MM.1S (cell line): ENCODE results near the gene BPHL.

ENCODE experiments used
- DNase-seq: peaks from one replicate; pipeline ENCODE4 v3.0.0-alpha.2; 2015
- H2AFZ ChIP-seq: fragments of 300-600 bp; sonication (generic); 2 replicates; pipeline ENCODE4 v1.6.0; 2016; ENCODE audit warnings: antibody characterized with exemption, low read length
- H3F3A ChIP-seq: fragments of 300-600 bp; sonication (generic); 2 replicates; pipeline ENCODE4 v1.6.1; 2016; ENCODE audit warnings: mild to moderate bottlenecking, antibody characterized with exemption, low read length, moderate library complexity, mixed read lengths; ENCODE audit not compliant: insufficient read depth
- H3K27ac ChIP-seq: fragments of 300-600 bp; sonication (generic); 2 replicates; pipeline ENCODE4 v1.5.1; 2016; ENCODE audit warnings: mild to moderate bottlenecking, low read length
- H3K27me3 ChIP-seq: fragments of 300-600 bp; sonication (generic); replicated peaks from 2 replicates; pipeline ENCODE4 v1.6.0; 2016; ENCODE audit warnings: low read length; ENCODE audit not compliant: insufficient read depth
- H3K36me3 ChIP-seq: fragments of 300-600 bp; sonication (generic); replicated peaks from 2 replicates; pipeline ENCODE4 v1.6.1; 2016; ENCODE audit warnings: mild to moderate bottlenecking, low read length, mixed read lengths; ENCODE audit not compliant: insufficient read depth
- H3K4me1 ChIP-seq: fragments of 300-600 bp; sonication (generic); 2 replicates; pipeline ENCODE4 v1.6.1; 2016; ENCODE audit warnings: low read length, mixed read lengths
- H3K4me2 ChIP-seq: fragments of 300-600 bp; sonication (generic); 2 replicates; pipeline ENCODE4 v1.6.0; 2016; ENCODE audit warnings: low read depth, low read length
- H3K4me3 ChIP-seq: fragments of 300-600 bp; sonication (generic); 2 replicates; pipeline ENCODE4 v1.5.1; 2016; ENCODE audit warnings: low read length, mixed read lengths
- H3K79me2 ChIP-seq: fragments of 300-600 bp; sonication (generic); 2 replicates; pipeline ENCODE4 v1.6.1; 2016; ENCODE audit warnings: mixed run types, low read length, mixed read lengths
- H3K9ac ChIP-seq: fragments of 300-600 bp; sonication (generic); 2 replicates; pipeline ENCODE4 v1.6.1; 2016; ENCODE audit warnings: low read length, mixed read lengths
- H3K9me2 ChIP-seq: fragments of 300-600 bp; sonication (generic); replicated peaks from 2 replicates; pipeline ENCODE4 v1.6.1; 2016; ENCODE audit warnings: mild to moderate bottlenecking, low read length, mixed read lengths; ENCODE audit not compliant: insufficient read depth
- H3K9me3 ChIP-seq: fragments of 300-600 bp; sonication (generic); replicated peaks from 2 replicates; pipeline ENCODE4 v1.6.1; 2016; ENCODE audit warnings: mild to moderate bottlenecking, low read length, mixed read lengths; ENCODE audit not compliant: insufficient read depth
- H4K20me1 ChIP-seq: fragments of 300-600 bp; sonication (generic); 2 replicates; pipeline ENCODE4 v1.6.1; 2016; ENCODE audit warnings: mild to moderate bottlenecking, low read length, moderate library complexity, mixed read lengths; ENCODE audit not compliant: insufficient read depth
- CTCF ChIP-seq: fragments of 300-600 bp; sonication (generic); IDR thresholded peaks from 2 replicates; pipeline ENCODE4 v1.5.1; 2016; ENCODE audit warnings: antibody characterized with exemption, low read length, mixed read lengths
- EZH2 ChIP-seq: fragments of 300-600 bp; sonication (generic); optimal IDR thresholded peaks from 2 replicates; pipeline ENCODE3; 2017; ENCODE audit warnings: low read depth, mild to moderate bottlenecking, antibody characterized with exemption, low read length, mixed read lengths
- EZH2phosphoT487 ChIP-seq: fragments of 300-600 bp; sonication (generic); IDR thresholded peaks from 2 replicates; pipeline ENCODE4 v1.6.1; 2018; ENCODE audit warnings: antibody characterized with exemption, low read length

The BPHL gene

DNA sequence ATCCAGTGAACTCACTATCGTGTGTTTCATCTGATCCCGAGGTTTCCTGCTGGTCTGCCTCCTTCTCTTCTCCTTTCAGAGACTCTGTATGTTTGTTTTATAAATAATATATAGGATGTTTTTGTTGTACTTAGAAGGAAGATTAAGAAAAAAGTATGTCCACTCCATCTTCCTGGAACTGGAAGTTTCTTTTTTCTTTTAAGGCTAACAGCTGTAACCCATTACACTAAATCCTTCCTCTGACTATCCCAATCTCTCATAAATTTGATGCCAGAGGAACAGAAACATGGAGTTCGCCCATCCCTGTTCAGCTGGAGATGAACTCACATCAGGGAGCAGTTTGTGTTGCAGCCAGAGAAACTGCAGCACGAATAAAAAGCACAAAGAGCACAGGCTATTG, 29.5 kb upstream of the BPHL start:
- Histone ChIP-seq H3K9ac (no peak overlapping the region), H3K4me1 (no peaks in the 10 kb centered on the region), H3K4me2 (no peak overlapping the region), H3K27ac (no peak overlapping the region), H2AFZ (no peak overlapping the region), H3K4me3 (no peak overlapping the region), H3K27me3 (no peaks in the 10 kb centered on the region), H4K20me1 (no peaks in the 10 kb centered on the region), H3K36me3 (peaks cover 34% of the 10 kb centered on the region), H3K79me2 (no peaks in the 10 kb centered on the region), H3K9me3 (0 out of 2 replicates have a peak, but pooled peaks cover 4% of the 10 kb centered on the region), H3K9me2 (no peaks in the 10 kb centered on the region), H3F3A (peaks cover 3% of the 10 kb centered on the region; the same call in 1 of the 2 replicates)
- TF ChIP-seq EZH2: no peak
- no peak for TF ChIP-seq EZH2phosphoT487
- no peak for TF ChIP-seq CTCF
- DNase-seq: no peak

DNA sequence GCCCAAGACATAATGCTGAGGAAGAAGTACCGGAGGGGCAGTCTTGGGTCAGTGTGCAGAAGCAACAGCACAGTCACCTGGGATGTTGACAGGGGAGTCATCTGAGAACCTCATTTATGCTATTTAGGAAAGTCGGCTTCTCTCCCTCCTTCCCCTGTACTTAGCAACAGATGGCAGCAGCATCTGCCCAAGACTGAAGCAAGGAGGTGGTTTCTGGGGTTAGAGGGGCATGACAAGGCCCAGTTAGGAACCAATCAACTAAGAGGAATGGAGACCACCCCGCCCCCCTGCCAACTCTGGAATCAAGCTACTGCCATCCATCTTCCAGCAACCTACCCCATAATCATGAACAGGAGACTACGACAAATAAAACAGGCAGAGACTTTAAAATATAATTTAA, 28.5 kb upstream of the BPHL start:
- no peak overlapping the region for H3K27ac ChIP-seq
- H3K4me2 ChIP-seq: no peak overlapping the region
- DNase-seq: no peak
- H3K9me3 ChIP-seq: 0 out of 2 replicates have a peak, but pooled peaks cover 4% of the 10 kb centered on the region
- no peaks in the 10 kb centered on the region for H3K9me2 ChIP-seq
- no peaks in the 10 kb centered on the region for H3K27me3 ChIP-seq
- no peak overlapping the region for H2AFZ ChIP-seq
- H3F3A ChIP-seq: peaks cover 3% of the 10 kb centered on the region; the same call in 1 of the 2 replicates
- TF ChIP-seq CTCF (no peak), EZH2phosphoT487 (no peak), EZH2 (no peak)
- H4K20me1 ChIP-seq: no peaks in the 10 kb centered on the region
- H3K79me2 ChIP-seq: no peaks in the 10 kb centered on the region
- no peak overlapping the region for H3K4me3 ChIP-seq
- no peaks in the 10 kb centered on the region for H3K4me1 ChIP-seq
- H3K36me3 ChIP-seq: peaks cover 34% of the 10 kb centered on the region
- H3K9ac ChIP-seq: no peak overlapping the region

GRCh38 chr6:3094815-3095214, 23.7 kb upstream of the BPHL start:
- Histone ChIP-seq H4K20me1 (no peaks in the 10 kb centered on the region), H3K36me3 (peaks cover 8% of the 10 kb centered on the region)
- no peak for TF ChIP-seq EZH2phosphoT487
- no peak for TF ChIP-seq CTCF

DNA sequence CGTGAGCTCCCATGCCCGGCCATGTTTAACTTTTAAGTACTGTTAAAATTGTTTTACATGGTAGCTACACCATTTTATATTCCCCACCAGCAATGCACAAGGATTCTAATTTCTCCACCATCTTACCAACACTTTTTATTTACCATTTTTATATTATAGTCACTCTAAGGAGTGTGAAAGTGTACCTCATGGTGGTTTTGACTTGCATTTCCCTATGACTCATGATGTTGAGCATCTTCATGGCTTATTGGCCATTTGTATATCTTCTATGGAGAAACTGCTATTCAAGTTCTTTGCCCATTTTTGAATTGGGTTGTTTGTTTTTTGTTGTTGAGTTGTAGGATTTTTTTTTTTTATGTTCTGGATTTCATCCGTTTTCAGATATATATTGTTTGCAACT, 15.6 kb upstream of the BPHL start:
- H3K4me2 ChIP-seq: no peak overlapping the region
- no peak overlapping the region for H3K9ac ChIP-seq
- no peaks in the 10 kb centered on the region for H3K36me3 ChIP-seq
- H3K27ac ChIP-seq: no peak overlapping the region
- H3K4me3 ChIP-seq: no peak overlapping the region
- H4K20me1 ChIP-seq: no peaks in the 10 kb centered on the region
- H3K9me2 ChIP-seq: no peaks in the 10 kb centered on the region
- H3F3A ChIP-seq: no peaks in the 10 kb centered on the region
- DNase-seq: no peak
- no peaks in the 10 kb centered on the region for H3K27me3 ChIP-seq
- no peak overlapping the region for H2AFZ ChIP-seq
- no peak for TF ChIP-seq EZH2phosphoT487
- TF ChIP-seq EZH2: no peak
- no peak for TF ChIP-seq CTCF
- no peaks in the 10 kb centered on the region for H3K9me3 ChIP-seq
- no peaks in the 10 kb centered on the region for H3K4me1 ChIP-seq
- no peaks in the 10 kb centered on the region for H3K79me2 ChIP-seq

More at GRCh38 chr6:3094815-3095214, 23.7 kb upstream of the BPHL start:
- DNase-seq: no peak
- Histone ChIP-seq H3K4me1 (no peaks in the 10 kb centered on the region), H3K27ac (no peak overlapping the region), H3K4me3 (no peak overlapping the region), H2AFZ (no peak overlapping the region), H3K9ac (no peak overlapping the region), H3K4me2 (no peak overlapping the region), H3F3A (no peaks in the 10 kb centered on the region), H3K9me2 (no peaks in the 10 kb centered on the region), H3K9me3 (0 out of 2 replicates have a peak, but pooled peaks cover 3% of the 10 kb centered on the region), H3K79me2 (no peaks in the 10 kb centered on the region), H3K27me3 (no peaks in the 10 kb centered on the region)
